Glomerular endothelial cell (primary cell): ENCODE results near the gene KIF3B. TPM values are rescaled to one million over a fixed set of nuclear protein-coding genes. Genes with fewer than 3 reads are reported as not detected.

ENCODE experiments used
- DNase-seq: peaks from one replicate; pipeline ENCODE4 v3.0.0-alpha.2; 2011; ENCODE audit warnings: low read depth, low spot score; ENCODE audit errors: extremely low read depth
- total RNA-seq: library from RNA; depleted of rRNA; stranded (reverse); fragments of >200 nt; gene quantifications from 2 replicates; pipeline ENCODE4 v1.2.3, GENCODE V29; 2015

The KIF3B gene
- 21.2 and 22.3 TPM in 2 replicates for total RNA-seq

DNA sequence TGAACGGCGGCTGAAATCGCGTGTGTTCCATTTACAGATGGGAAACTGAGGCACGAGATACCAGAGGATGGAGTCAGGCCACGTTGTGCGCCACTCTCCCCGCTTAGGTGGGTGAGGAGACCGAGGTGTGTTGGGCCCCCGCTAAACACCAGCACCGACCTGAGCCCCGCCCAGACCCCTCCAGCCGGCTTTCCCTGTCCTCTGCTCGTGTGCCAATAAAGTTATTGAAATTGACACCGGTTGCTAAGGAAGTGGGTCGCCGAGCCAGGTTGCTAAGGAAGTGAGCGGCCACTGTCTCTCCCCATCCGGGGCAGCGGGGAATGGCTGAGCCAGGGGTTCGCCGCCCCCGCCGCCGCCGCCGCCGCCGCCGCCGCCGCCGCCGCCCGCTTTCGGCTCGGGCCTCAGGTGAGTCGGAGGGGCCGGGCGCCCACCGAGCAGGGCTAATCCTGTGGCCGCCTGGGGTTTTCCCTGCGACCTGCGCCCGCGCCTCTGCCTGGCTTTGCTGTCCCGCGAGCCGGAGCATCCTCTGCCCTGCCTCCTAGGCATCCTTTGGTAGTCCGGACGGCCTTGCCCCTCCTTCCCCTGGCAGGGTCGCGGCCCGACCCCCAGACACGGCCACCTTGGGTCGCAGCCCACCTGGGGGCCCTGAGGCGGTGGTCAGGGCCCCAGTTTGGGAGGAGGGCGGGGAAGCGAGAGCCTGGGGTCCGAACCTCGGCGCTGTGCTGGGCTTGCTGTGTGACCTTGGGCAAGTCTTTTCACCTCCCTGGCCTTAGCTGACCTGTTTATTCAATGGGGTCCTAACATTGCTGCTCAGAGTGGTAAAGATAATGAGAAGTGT, at the start of gene KIF3B:
KIF3B (plus strand) TSS at position 291 of the 838 bp plus-strand sequence. CDS start 32,127 bp downstream, outside the sequence.
- peak; percentile 25 for DNase-seq

DNA sequence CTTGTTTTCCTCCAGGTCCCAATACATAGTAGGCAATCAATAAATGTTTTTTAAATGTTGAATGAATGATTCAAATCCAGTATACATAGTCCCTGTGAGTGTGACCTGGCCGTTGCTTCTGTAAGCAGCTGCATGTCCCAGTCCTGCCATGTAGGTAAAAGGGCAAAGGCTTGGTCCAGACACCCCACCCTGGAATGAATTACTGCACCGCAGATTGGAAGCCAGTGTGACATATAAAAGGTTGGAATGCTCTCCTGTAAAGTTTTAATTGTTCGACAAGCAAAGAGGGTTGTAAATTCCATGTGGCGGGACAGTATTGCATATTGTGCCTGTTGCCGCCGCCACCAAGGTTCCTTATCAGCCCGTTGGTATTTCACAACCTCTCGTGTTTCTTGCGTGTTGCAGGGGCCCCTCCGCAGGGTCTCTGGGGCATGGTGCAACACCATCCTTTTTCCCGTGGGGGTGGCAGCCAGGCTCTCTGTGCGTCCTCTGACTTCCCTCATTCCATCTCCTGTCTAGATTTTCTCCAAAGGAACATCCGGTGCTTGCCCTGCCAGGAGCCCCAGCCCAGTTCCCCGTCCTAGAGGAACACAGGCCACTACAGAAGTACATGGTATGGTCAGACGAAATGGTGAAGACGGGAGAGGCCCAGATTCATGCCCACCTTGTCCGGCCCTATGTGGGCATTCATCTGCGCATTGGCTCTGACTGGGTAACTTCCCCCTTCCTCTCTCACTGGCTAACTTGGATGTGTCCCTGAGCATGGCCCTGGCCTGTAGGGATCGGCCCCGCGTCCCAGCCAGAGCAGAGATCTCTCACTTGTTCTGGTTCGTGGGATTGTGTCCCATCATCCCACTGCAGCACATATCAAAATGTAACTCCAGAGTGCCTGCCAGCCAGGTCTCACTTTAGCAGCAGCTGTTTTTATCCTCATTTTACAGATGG, 49.4 kb upstream of the KIF3B start:
- DNase-seq, result no peak

DNA sequence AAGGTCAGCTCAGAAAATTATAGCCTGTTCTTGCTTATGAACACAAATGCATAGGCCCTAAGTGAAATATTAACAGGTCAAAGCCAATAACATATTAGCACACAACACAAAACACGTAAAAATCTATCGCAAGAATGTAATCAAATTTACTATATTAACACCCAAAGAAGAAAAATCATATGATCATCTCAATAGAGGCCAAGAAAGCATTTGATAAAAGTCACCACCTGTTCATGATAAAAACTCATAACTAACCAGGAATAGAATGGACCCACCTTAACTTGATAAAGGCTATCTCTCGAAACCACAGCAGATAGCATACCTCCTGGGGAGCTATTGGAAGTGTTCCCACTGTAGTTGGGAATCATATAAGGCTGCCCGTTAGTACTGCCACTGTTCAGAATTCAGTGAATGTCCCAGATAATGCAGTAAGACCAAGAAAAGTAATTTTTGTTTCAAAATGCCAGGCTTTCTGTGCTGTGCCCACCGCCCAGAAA, 48.2 kb upstream of the KIF3B start:
- no peak for DNase-seq

DNA sequence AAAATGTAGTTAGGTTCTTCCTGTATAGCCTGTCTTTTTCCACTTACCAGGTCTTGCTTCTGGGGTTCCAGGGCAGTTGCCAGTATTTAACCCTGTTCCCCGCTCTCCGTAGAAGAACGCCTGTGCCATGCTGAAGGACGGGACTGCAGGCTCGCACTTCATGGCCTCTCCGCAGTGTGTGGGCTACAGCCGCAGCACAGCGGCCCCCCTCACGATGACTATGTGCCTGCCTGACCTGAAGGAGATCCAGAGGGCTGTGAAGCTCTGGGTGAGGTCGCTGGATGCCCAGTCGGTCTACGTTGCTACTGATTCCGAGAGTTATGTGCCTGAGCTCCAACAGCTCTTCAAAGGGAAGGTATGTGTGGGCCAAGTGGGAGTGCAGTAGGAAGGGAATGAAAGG, 46.7 kb upstream of the KIF3B start:
- DNase-seq, result no peak

DNA sequence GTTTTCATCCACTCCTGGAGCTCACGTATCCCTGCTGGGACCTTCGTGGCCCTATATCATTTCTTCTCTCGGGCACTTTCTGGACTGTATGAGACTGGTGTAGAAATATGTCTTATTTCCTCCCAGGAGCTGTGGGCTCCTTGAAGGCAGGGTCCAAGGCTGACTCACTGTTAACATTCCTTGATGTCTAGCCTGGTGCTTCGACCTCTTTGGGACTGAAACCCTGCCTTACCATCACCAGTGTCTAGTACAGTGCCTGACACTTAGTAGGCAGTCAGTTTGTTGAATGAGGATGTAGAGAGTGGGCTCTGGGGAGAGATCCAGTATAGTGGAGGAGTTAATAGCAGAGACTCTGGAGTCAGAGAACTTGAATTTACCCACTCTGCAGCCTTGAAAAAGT, 46.2 kb upstream of the KIF3B start:
- DNase-seq, result no peak

DNA sequence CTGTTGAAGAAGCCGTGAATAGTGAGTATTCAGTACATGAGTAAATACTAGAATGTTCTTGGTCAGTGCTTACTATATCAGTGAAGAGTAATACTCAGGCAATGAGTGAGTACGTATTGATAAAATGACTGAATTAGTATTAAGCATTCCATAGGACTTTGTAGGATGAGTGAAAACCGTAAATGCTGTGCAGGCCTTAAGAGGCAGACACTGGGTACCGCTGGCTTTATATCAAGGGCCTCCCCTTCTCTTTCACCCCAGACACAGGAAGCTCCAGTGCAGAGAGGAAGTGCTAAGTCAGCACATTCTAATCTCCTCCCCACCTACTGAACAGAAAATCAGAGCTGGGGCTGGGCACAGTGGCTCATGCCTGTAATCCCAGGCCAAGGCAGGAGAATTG, 45.6 kb upstream of the KIF3B start:
- DNase-seq, result no peak

DNA sequence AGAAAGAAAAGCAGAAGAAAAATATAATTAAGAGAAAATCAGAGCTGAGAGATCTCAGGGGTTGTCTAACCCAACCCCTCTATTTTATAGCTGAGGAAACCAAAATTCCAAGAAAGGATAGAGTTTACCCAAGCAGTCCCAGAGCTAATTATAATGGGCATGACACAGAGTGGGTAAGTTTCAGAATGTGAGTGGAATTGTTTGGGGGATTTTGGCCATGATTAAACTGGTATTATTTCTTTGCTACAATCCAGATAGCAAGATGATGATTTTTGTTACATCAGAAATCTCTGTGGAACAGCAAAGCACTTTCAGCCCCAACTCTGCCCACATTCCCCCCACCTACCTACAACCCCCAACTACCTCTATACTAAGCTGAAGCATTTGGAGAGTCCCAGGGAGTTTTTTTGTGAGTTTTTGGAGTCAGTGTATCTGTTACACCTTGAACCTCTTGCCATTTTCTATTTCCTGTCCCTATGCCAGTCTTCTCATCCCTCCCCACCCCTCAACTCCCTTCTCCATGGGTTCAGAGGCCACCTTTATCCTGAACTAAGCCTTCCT, 45.0 kb upstream of the KIF3B start:
- no peak for DNase-seq

DNA sequence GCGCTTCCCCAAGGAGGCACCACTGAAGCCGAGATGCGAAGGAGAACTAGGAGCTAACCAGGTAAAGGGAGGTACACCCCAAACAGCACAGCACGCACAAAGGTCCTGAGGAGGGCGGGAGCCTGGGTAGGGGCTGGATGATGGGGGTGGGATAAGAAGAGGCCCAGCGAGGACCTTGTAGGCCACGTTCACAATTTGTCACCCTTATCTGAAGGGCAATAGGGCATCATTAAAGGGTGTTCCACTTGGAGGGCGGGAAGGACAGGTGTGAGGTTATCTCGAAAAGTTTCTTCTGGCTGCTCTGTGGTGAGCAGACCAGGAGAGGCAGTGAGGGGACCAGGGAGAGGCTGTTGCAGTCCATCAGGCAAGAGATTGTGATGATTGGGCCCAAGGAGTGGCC, 44.2 kb upstream of the KIF3B start:
- no peak for DNase-seq

DNA sequence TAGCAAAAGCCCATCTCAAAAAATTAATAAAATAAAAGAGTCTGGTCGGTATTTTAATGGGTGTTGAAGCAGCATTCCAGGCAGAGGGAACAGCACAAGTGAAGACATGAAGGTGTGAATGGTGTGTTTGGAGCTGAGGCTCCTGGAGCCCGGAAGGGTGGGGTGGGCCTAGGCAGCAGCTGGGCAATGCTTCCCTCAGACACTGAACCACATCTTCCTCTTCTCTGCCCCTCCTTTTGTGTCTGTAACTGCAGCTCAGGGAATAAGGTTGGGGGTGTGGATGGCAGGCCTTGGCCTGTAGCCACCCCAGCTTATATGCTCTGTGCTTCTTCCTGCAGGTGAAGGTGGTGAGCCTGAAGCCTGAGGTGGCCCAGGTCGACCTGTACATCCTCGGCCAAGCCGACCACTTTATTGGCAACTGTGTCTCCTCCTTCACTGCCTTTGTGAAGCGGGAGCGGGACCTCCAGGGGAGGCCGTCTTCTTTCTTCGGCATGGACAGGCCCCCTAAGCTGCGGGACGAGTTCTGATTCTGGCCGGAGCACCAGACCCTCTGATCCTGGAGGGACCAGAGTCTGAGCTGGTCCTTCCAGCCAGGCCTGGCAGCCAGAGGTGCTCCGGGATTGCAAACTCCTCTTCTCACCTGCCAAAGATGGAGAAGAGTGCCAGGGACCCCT, 43.2 kb upstream of the KIF3B start:
- DNase-seq, result no peak

DNA sequence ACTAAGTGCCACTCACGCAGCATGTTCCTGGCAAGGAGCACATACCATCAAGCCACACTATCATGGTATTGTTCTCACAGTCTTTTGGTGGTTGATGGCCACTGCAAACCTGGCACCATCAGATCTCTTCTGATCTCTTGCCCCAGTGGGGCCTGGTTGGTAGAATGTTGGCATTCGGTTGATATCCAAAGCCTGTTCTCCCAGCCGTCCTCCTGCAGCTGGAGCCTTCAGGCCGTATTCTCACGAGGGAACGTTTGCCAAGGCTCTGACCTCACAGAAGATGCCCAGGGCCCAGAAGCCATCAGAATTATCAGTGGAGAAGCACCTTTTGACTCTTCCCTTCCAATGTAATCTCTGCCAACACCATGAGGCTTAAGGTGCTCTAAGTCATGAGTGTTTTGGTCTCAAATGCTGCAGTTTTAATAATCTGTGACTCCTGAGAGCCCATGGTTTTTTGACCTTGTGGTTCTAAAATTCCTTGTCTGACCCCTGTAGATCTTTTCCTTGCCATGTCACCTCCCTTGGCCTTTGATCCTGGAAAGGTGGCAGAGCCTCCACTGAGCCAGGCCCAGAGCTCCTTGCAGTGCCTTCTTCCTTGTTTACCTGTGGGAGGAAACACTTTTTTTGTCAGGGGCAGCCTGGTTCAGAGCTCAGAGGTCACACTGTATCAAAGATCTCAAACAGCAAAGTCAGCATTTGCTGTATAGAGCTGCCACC, 42.0 kb upstream of the KIF3B start:
- no peak for DNase-seq

DNA sequence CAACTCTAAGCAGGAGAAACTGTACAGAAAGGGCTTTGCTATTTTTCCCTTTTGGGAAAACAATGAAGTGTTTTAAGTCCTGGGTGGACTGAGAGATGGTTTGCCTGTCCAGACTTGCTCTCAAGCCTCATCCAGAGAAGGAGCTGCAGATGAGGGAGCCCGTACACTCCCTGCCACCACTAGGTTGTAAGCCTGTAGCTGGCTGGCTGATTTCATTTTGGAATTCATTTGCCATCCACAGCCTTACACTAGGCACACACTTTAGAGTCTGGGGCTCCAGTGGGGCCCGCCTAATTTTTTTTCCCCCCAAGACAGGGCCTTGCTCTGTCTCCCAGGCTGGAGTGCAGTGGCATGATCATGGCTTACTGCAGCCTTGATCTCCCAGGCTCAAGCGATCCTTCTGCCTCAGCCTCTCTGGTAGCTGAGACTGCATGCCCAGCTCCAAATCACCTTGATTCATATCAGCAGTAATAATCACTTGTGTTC, 41.4 kb upstream of the KIF3B start:
- no peak for DNase-seq

DNA sequence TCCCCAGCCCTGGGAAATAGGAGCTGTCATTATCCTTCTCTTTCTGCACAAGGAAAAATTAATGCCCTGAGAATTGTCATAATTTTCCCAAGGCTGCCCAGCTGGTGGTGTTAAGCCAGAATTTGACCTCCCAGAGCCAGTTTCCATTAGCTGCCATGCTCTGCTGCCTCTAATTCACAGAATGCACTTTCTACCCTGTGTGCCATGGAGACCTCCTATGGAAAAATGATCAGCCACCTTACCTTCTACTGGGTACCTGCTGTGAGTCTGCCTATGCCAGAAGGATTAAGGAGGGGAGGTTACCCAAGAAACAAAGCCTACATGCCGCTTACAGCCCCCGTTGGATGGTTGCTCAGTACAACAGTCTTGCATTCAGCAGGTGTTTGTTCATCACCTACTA, 40.6 kb upstream of the KIF3B start:
- no peak for DNase-seq

DNA sequence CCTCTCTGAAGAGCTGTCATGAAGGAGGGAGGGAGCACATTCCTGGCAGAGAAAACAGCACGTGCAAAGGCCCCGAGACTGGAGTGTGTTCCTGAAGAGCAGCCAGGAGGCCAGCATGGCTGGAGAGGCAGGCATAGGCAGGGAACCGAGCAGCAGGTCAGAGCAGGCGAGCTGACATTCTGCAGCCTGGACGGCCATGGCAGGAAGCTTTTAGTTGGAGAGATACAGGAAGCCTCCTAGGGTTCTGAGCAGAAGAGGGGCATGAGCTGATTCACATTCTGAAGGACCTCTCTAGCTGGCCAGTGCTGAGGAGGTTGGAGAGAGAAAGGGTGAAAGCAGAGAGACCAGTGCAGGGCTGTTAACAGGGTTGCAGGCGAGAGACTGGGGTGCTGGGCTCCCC, 40.0 kb upstream of the KIF3B start:
- no peak for DNase-seq

DNA sequence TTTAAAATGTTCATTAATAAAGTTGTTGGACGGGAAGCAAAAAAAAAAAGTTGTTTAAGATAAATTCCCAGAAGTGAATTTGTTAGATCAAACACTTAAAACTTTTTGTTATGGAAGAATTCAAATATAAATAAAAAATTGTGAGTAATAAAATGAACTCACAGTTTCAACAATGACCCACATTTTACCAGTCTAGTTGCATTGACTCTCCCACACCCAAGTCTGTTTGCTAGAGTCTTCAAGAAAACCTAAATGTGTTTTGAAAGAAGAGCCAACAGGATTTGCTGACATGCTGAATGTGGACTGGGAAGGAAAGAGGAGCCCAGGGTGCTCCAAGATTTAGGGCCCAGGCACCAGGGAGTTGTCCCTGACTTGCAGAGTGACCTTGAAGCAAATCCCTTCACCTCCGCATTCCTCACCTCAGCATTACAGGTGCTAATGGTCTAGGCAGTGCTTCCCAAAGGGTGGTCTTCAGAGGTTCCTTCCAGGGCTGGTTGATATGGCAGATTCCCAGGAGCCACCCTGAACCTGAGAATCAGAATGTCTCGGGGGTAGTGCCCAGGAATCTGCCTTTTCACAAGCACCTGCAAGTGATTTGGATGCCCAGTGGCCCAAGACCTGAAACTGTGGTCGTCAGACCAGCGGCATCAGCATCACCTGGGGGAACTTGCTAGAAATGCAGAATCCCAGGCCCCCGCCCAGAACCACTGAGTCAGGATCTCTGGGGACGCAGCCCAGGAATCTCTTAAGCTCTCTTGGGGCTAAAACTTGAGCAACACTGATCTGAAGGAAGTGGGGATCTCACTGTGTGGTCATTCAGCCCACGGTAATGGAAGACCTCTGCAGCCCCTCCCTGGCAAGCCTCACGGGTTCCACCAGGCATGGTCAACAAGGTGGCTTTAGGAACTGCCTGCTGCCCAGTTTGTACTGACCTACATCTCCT, 38.7 kb upstream of the KIF3B start:
- no peak for DNase-seq

DNA sequence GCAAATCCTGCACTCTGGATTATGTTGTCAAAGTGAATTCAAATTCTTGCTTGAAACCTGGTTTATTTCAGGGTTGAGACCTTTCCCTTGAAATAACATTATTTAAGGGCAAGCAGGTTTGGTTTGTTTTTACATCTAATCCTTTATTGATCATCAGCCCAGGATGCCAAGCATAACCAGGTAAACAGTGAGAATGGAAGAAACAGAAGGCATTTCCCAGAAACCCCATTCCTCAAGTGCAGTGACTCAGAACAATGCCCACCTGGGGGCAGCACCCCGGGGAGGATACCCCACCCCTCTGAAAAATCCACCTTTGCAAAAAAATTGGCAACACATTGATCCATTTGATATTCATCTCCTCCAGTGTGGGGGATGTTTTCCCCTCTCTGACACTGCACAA, 37.2 kb upstream of the KIF3B start:
- no peak for DNase-seq

DNA sequence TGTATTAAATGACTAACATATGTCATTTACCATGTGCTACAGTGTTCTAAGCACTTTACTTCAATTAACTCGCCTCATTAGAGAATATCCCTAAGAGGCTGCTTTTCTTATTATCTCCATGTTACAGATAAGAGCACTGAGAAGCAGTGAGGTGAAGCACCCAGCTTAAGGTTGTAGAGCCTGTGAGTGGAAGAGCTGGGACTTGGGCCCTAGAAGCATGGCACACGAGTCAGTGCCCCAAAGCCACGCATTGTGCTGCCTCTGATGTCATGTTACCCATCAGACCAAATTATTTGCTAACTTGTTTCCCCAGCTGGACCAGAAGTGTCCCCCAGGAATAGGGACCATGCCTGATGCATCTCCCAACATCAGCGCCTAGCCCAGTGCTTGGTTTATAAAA, 35.6 kb upstream of the KIF3B start:
- no peak for DNase-seq

DNA sequence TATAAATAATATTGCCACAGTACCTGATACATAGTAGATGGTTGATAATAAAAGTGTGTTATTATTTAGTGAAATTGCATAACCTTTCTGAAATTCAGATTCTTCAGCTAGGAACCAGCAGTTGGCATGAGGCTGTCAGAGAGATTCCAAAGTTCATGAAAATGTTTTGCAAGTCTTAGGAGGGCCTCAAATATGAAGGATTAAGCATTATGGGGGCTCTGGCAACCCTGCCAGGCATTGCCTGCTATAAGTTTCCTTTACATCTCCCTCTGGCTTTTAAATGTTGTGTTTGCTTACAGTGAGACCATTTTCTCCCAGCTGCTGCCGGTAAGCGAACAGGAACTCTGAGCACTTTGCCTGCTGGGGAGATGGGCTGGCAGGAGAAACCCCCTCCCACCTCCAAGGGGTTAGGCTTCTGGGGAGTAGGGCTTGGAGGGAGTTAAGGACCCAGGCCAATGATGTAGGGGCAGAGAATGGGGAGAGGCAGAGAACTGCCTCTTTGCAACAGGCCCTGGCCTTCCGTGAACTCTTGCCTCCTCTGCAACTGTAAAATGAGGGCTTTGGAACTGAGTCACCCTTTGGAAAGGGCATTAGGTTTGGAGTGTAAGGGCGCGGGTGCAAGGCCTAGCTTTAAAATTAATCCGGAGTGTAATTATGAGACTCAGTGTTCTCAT, 33.2 kb upstream of the KIF3B start:
- DNase-seq, result no peak

DNA sequence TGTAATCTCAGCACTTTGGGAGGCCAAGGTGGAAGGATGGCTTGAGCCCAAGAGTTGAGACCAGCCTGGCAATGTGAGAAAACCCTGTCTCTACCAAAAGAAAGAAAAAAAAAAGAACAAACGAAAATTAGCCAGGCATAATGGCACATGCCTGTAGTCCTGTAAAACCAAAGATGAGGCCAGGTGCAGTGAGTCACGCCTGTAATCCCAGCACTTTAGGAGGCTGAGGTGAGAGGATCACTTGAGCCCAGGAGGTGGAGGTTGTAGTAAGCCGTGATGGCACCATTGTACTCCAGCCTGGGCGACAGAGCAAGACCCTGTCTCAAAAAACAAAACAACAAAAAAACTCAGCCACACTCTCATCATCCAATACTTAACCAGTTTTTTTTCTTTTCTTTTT, 32.5 kb upstream of the KIF3B start:
- DNase-seq, result no peak
